ENCODE measurements around the gene SERINC5.

The SERINC5 gene

GRCh38 chr5:80067531-80068245 is 188.2 kb downstream of the SERINC5 start:
- H3K9me3 ChIP-seq (ENCODE audit: control insufficient read depth, insufficient read depth, low read depth, low read length): no peaks in the 10 kb centered on the region
- peaks cover 16% of the 10 kb centered on the region for H3K4me1 ChIP-seq (ENCODE audit: control insufficient read depth, insufficient read depth, low read length)
- no peaks in the 10 kb centered on the region for H3K27me3 ChIP-seq (ENCODE audit: control insufficient read depth, insufficient read depth, low read length)
- no peak overlapping the region for H3K27ac ChIP-seq (ENCODE audit: low read depth, low read length)
- no peak overlapping the region for H3K4me3 ChIP-seq (ENCODE audit: low read depth, low read length)
- no peaks in the 10 kb centered on the region for H3K36me3 ChIP-seq (ENCODE audit: control insufficient read depth, insufficient read depth, low read length)
- H3K9ac ChIP-seq (ENCODE audit: low read length): no peak overlapping the region

GRCh38 chr5:80067016-80067415 is 188.8 kb downstream of the SERINC5 start:
- Histone ChIP-seq H3K9ac (ENCODE audit: low read length) (no peak overlapping the region), H3K4me3 (ENCODE audit: low read depth, low read length) (no peak overlapping the region), H3K27me3 (ENCODE audit: control insufficient read depth, insufficient read depth, low read length) (no peaks in the 10 kb centered on the region), H3K27ac (ENCODE audit: low read depth, low read length) (no peak overlapping the region), H3K9me3 (ENCODE audit: control insufficient read depth, insufficient read depth, low read depth, low read length) (no peaks in the 10 kb centered on the region), H3K4me1 (ENCODE audit: control insufficient read depth, insufficient read depth, low read length) (peaks cover 16% of the 10 kb centered on the region), H3K36me3 (ENCODE audit: control insufficient read depth, insufficient read depth, low read length) (no peaks in the 10 kb centered on the region)

- H3K9ac ChIP-seq (ENCODE audit: low read length): no peak overlapping the region
These were observed 191.7 kb downstream of the SERINC5 start for GRCh38 chr5:80064124-80064523.

More at GRCh38 chr5:80064124-80064523, 191.7 kb downstream of the SERINC5 start:
- Histone ChIP-seq H3K9me3 (ENCODE audit: control insufficient read depth, insufficient read depth, low read depth, low read length) (no peaks in the 10 kb centered on the region), H3K4me3 (ENCODE audit: low read depth, low read length) (no peak overlapping the region), H3K4me1 (ENCODE audit: control insufficient read depth, insufficient read depth, low read length) (peaks cover 9% of the 10 kb centered on the region; the same call in 1 of the 2 replicates), H3K27ac (ENCODE audit: low read depth, low read length) (no peak overlapping the region), H3K36me3 (ENCODE audit: control insufficient read depth, insufficient read depth, low read length) (no peaks in the 10 kb centered on the region), H3K27me3 (ENCODE audit: control insufficient read depth, insufficient read depth, low read length) (no peaks in the 10 kb centered on the region)
